ENCODE results near the gene JAKMIP3.

GRCh38 chr10:132109341-132110110 is 43.8 kb downstream of the JAKMIP3 start:
- TF ChIP-seq, protein P1, sequence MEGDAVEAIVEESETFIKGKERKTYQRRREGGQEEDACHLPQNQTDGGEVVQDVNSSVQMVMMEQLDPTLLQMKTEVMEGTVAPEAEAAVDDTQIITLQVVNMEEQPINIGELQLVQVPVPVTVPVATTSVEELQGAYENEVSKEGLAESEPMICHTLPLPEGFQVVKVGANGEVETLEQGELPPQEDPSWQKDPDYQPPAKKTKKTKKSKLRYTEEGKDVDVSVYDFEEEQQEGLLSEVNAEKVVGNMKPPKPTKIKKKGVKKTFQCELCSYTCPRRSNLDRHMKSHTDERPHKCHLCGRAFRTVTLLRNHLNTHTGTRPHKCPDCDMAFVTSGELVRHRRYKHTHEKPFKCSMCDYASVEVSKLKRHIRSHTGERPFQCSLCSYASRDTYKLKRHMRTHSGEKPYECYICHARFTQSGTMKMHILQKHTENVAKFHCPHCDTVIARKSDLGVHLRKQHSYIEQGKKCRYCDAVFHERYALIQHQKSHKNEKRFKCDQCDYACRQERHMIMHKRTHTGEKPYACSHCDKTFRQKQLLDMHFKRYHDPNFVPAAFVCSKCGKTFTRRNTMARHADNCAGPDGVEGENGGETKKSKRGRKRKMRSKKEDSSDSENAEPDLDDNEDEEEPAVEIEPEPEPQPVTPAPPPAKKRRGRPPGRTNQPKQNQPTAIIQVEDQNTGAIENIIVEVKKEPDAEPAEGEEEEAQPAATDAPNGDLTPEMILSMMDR (IDR thresholded peaks at IDR 0.05; ENCODE audit: insufficient read depth, low read length, poor library complexity, severe bottlenecking): no peak
- no peak for TF ChIP-seq EZH2phosphoT487 (conservative IDR thresholded peaks at IDR 0.05; ENCODE audit: low read length)
